OCI-LY1 (cell line): ENCODE results near the gene ERH.

ENCODE experiments used
- EZH2 ChIP-seq: fragments of 200-600 bp; sonication (generic), shearing (Covaris generic); IDR thresholded peaks from 2 replicates; pipeline ENCODE4 v1.8.0; 2017; ENCODE audit warnings: borderline replicate concordance, mixed run types, mild to moderate bottlenecking, antibody characterized with exemption, low read length, moderate library complexity, mixed read lengths
- TF ChIP-seq, protein P1 (sequence below): fragments of 200-600 bp; sonication (generic), shearing (Covaris generic); IDR thresholded peaks from 2 replicates; pipeline ENCODE4 v1.5.1; 2017; ENCODE audit warnings: mild to moderate bottlenecking, antibody characterized with exemption, low read length, moderate library complexity, mixed read lengths

DNA sequence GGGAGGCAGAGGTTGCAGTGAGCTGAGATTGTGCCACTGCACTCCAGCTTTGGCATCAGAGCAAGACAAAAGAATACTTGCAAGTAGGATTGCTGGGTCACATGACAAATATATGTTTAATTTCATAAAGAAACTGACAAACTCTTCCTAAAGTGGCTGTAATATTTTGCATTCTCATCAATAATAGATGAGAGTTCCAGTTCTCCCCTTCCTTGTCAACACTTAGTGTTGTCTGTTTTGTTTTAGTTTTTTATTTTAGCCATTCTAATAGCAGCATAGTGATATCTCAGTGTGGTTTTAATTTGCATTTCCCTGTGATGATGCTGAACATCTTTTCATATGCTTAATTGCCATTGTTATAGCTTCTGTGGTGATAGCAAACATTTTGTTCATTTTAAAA lies 31.5 kb upstream of the ERH start:
- TF ChIP-seq, protein P1, sequence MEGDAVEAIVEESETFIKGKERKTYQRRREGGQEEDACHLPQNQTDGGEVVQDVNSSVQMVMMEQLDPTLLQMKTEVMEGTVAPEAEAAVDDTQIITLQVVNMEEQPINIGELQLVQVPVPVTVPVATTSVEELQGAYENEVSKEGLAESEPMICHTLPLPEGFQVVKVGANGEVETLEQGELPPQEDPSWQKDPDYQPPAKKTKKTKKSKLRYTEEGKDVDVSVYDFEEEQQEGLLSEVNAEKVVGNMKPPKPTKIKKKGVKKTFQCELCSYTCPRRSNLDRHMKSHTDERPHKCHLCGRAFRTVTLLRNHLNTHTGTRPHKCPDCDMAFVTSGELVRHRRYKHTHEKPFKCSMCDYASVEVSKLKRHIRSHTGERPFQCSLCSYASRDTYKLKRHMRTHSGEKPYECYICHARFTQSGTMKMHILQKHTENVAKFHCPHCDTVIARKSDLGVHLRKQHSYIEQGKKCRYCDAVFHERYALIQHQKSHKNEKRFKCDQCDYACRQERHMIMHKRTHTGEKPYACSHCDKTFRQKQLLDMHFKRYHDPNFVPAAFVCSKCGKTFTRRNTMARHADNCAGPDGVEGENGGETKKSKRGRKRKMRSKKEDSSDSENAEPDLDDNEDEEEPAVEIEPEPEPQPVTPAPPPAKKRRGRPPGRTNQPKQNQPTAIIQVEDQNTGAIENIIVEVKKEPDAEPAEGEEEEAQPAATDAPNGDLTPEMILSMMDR: no peak
- no peak for TF ChIP-seq EZH2
